ENCODE data around the gene SRSF8.

DNA sequence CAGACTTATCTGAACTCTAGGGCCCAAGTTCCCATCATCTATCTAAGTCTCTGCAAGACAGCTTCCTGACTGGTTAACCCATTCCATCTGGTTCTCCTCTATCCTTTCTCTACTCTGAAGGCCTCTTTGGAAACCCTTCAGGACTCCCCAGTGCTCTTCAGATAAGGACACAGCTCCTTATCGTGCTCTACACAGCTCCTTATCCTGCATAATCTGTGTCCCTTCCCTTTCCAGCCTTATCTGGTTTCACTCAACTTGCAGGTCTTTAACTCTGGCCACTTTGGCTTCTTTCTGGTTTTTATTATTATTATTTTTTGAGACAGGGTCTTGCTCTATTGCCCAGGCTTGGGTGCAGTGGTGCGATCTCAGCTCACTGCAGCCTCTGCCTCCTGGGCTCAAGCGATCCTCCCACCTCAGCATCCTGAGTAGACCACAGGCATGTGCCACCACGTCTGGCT, 33.5 kb downstream of the SRSF8 start:
- TF ChIP-seq, protein P1, sequence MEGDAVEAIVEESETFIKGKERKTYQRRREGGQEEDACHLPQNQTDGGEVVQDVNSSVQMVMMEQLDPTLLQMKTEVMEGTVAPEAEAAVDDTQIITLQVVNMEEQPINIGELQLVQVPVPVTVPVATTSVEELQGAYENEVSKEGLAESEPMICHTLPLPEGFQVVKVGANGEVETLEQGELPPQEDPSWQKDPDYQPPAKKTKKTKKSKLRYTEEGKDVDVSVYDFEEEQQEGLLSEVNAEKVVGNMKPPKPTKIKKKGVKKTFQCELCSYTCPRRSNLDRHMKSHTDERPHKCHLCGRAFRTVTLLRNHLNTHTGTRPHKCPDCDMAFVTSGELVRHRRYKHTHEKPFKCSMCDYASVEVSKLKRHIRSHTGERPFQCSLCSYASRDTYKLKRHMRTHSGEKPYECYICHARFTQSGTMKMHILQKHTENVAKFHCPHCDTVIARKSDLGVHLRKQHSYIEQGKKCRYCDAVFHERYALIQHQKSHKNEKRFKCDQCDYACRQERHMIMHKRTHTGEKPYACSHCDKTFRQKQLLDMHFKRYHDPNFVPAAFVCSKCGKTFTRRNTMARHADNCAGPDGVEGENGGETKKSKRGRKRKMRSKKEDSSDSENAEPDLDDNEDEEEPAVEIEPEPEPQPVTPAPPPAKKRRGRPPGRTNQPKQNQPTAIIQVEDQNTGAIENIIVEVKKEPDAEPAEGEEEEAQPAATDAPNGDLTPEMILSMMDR (IDR thresholded peaks at IDR 0.05; ENCODE audit: extremely low read depth in 1 of 2, insufficient read depth in 1 of 2, low read depth in 1 of 2, low read length in 2 of 2), result no peak
- TF ChIP-seq POLR2AphosphoS5 (IDR thresholded peaks at IDR 0.05; ENCODE audit: insufficient read depth, low read depth, low read length) (no peak), POLR2A (IDR thresholded peaks at IDR 0.05; ENCODE audit: low read depth, low read length) (no peak), FOS (IDR thresholded peaks at IDR 0.05; ENCODE audit: borderline replicate concordance, insufficient read depth, low read length) (no peak), MYC (IDR thresholded peaks at IDR 0.05; ENCODE audit: low read depth, low read length) (no peak), EZH2 (IDR thresholded peaks at IDR 0.05; ENCODE audit: borderline replicate concordance, low read depth, low read length, severe bottlenecking) (no peak)
- TF ChIP-seq, protein P2, sequence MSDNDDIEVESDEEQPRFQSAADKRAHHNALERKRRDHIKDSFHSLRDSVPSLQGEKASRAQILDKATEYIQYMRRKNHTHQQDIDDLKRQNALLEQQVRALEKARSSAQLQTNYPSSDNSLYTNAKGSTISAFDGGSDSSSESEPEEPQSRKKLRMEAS (IDR thresholded peaks at IDR 0.05; ENCODE audit: insufficient read depth, insufficient read length), result no peak
